Fibroblast of mammary gland (primary cell): ENCODE data around the gene SRP72.
A peak's percentile ranks its signal among the peaks of the same experiment; 100 is the strongest.

Experiments
- DNase-seq: peaks from one replicate; pipeline ENCODE4 v3.0.0-alpha.2; 2010; ENCODE audit warnings: low read depth
- H3K4me3 ChIP-seq: 2 replicates; pipeline ENCODE4 v1.5.1; 2011; ENCODE audit warnings: low read depth, mild to moderate bottlenecking, low read length, moderate library complexity; ENCODE audit not compliant: control insufficient read depth
- TF ChIP-seq, protein P1 (sequence below): conservative IDR thresholded peaks from 2 replicates; pipeline ENCODE4 v1.5.1; 2011; ENCODE audit warnings: low read depth, low read length, inconsistent platforms; ENCODE audit not compliant: control insufficient read depth, insufficient read depth

Gene SRP72

DNA sequence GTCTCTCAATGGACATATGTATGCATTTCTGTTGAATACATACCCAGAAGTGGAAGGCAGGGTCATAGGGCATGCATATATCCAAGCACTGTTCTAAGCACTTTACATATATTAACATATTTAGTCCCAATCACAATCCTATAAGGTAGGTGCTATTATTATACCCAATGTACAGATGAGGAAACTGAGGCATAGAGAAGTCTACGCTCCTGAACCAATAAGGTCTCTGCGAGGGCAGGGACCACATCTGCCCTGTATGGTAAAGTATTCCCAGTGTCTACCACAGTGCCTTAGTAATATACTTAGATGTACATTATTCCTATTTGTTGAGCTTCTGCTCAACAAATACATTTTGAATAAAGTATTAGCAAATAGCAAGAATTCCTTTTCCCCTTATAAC, 37.2 kb upstream of the SRP72 start:
- H3K4me3 ChIP-seq: no peak overlapping the region
- no peak for DNase-seq
- TF ChIP-seq, protein P1, sequence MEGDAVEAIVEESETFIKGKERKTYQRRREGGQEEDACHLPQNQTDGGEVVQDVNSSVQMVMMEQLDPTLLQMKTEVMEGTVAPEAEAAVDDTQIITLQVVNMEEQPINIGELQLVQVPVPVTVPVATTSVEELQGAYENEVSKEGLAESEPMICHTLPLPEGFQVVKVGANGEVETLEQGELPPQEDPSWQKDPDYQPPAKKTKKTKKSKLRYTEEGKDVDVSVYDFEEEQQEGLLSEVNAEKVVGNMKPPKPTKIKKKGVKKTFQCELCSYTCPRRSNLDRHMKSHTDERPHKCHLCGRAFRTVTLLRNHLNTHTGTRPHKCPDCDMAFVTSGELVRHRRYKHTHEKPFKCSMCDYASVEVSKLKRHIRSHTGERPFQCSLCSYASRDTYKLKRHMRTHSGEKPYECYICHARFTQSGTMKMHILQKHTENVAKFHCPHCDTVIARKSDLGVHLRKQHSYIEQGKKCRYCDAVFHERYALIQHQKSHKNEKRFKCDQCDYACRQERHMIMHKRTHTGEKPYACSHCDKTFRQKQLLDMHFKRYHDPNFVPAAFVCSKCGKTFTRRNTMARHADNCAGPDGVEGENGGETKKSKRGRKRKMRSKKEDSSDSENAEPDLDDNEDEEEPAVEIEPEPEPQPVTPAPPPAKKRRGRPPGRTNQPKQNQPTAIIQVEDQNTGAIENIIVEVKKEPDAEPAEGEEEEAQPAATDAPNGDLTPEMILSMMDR: no peak

GRCh38 chr4:56433280-56433679, 34.1 kb upstream of the SRP72 start:
- no peak for DNase-seq
- no peak overlapping the region for H3K4me3 ChIP-seq
- TF ChIP-seq, protein P1: no peak

DNA sequence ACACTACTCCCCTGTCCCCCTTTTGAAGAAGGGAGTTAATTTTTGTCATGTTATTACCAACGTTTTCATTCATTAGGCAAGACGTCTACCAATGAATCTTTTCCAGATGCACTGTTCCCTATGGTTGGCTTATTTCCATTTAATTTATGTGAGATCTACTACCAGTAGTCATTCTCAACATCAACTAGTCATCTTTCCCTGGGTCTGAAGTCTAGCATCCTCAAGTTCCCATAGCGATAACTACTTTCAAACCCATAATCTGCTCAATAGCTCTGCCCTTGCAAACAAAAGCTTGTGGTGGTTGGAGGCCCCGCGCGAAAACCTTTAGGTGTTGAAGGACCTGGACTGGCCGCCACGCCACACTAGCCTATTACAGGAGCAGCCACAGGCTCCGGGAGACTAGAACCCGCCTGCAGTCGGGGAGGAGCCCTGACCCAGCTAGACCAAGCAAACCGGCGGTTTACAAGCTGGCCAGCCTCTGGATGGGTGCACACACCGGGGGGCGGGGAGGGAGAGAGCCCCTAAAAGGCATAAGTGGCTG, 32.7 kb upstream of the SRP72 start:
- peak; percentile 58 for DNase-seq
- H3K4me3 ChIP-seq: peak overlapping the region; percentile 87
- TF ChIP-seq, protein P1: no peak

GRCh38 chr4:56435140-56435926, 32.1 kb upstream of the SRP72 start, which contains the start of gene PPAT:
Gene PPAT, minus strand, starts transcription at chr4:56435615. Its CDS starts 138 bp downstream, at chr4:56435477.
- TF ChIP-seq, protein P1: no peak
- peak within 1 kb of the TSS; percentile 87 for H3K4me3 ChIP-seq
- peak; percentile 95 for DNase-seq

GRCh38 chr4:56438766-56439165, 28.7 kb upstream of the SRP72 start:
- DNase-seq: peak; percentile 26
- TF ChIP-seq, protein P1: no peak
- H3K4me3 ChIP-seq: no peak overlapping the region

DNA sequence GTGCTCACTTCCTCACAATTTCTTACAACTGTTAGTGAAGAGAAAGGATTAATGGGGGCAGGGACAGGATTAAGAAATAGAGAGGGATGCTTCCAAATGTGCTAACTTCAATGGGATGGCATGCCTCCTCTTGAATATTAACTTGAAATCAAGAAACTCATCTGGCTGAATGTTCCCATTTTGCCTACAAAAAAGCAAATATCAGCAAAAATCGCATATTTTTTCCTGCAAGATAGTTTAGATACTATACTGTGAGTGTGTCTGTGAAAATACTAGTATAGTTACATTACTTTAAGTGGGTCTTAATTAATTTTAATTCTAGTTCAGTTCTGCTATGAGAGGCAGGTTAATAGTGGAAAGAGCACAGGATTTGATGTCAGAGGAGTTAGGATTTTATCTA, 26.4 kb upstream of the SRP72 start:
- TF ChIP-seq, protein P1: no peak
- no peak overlapping the region for H3K4me3 ChIP-seq
- DNase-seq: no peak
